NCI-H2196 (cell line): ENCODE data around the gene SEC14L3.
"Not testable (repeated sequence)": the region's sequence is repeated elsewhere in the genome, so short reads cannot be mapped to it uniquely, and the experiment has no call there.

ENCODE experiments used
- DNase-seq: peaks from one replicate; lab custom pipeline; 2025; ENCODE audit not compliant: unreplicated experiment; lab: John Stamatoyannopoulos, UW

Gene SEC14L3

GRCh38 chr22:30486661-30487115, 14.9 kb upstream of the SEC14L3 start:
- DNase-seq: no peak

DNA sequence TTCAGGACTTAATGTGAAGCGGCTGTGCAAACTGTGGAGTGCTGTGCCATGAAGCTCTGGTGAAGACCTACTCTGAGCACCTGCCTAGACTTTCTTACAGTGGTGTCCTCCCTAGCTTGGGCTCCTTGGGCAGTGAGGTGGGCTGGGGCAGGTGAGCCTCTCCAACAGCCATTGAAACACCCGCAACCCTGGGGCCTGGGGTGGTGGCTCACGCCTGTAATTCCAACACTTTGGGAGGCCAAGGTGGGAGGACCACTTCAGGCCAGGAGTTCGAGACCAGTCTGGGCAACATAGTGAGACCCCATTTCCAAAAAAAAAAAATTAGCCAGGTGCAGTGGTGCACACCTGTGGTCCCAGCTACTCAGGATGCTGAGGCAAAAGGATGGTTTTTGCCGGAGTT, 14.3 kb upstream of the SEC14L3 start:
- no peak for DNase-seq

GRCh38 chr22:30485362-30485988, 13.7 kb upstream of the SEC14L3 start:
- peak; percentile 36 for DNase-seq

DNA sequence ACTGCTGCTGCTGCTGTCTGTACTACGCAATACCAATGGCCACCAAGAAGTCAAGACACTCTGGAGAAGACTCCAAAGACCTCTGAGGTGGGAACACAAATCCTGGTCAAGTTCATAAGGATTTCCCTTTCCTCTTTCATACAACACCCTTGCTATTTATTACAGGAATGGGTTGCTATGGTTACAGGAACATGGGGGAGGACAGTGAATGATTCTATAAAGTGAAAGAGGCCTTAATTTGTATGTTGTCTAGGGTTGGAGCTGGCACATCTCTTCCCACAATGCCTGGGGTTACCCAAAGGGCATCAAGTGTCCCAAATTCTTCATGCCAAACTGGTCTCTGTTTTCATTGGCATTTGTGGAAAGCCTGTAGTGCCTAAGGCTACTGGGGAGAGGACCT, 11.4 kb upstream of the SEC14L3 start:
- no peak for DNase-seq

DNA sequence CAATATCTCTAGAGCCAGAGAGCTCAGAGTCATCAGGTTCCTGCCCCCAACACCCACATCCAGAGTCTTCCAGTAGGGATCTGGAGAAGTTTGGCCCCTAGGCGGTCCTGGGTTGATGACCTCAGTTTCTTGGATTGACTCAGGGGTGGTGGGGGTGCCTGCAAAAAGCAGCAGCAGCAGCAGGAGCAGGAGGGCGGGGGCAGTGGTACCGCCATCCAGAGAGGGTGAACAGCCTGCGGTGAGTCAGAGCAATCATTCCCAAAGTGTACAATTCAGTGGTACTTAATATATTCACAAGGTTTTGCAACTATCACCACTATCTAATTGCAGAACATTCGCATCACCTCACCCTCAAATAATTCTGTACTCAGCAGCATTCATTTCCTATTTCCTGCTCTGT, 9.9 kb upstream of the SEC14L3 start:
- no peak for DNase-seq

DNA sequence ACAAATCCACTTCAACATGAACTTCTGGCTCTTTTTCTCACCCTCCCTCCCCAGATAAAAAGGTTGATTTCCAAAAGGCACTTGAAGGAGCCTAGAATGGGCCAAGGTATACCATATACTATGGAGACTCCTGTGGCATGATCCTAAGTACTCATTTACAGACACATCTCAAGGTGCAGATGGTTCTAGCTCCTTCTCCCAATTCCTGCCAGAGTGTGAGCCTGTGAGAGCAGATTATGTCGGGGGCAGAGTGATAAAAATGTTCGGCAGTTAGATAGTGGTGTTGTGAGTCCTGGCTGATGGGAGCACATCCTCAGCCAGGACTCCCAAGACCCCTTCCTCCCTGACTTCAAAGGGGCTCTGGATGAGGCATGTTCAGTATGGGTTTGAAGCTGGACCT, 8.2 kb upstream of the SEC14L3 start:
- DNase-seq: no peak

- peak; percentile 30 for DNase-seq
These were observed 3.0 kb upstream of the SEC14L3 start for GRCh38 chr22:30474683-30475424.

- DNase-seq: no peak
These were observed 2.3 kb upstream of the SEC14L3 start for GRCh38 chr22:30474121-30474520.

DNA sequence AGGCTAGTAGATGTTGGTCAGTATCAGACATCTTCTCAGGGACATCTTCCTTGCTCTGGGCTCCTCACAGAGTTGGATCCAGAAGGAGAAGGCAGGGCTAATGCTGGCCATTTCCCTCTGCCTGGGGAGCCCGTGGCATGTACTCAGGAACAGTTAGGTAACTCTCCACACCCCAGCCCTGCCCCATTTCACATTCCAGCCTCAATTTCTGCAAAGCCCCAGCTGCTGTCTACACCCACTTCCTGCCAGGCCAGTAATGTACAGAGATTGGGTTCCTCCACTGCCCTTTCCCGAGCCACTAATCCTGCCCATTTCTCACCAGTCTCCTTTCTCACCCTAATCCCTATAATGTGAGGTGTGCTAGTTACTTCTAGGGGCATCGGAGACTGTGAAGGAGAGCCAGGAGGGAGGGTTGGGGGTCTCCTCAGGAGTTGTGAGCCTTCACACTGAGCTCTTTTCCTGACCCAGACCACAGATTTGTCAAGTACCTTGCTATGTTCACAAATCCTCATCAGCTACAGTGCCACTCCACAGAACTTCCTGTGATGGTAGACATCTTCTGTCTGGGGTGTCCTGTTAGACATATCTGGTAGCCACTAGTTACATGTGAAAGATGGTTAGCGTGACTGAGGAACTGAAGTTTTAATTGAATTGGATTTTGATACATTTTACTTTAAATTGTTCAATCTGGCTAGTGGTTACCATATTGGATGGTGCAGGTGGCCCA, 1.3 kb upstream of the SEC14L3 start:
- DNase-seq: no peak

GRCh38 chr22:30470655-30471054, 1.2 kb downstream of the SEC14L3 start:
- DNase-seq: no peak

DNA sequence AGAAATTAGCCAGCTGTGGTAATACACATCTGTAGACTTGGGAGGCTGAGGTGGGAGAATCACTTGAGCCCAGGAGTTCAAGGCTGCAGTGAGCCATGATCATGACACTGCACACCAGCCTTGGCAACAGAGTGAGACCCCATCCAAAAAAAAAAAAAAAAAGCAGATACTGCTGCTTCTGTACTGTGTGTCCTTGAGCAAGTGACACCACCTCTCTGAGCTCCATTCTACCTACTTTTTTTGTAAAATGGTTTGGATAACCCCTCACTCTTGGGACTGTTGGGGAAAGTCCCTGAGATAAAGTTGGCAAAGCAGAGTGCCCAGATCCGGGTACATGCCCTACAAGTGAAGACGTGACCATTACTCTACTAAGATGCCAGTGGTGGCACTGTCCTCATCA, 2.7 kb downstream of the SEC14L3 start:
- DNase-seq: no peak

DNA sequence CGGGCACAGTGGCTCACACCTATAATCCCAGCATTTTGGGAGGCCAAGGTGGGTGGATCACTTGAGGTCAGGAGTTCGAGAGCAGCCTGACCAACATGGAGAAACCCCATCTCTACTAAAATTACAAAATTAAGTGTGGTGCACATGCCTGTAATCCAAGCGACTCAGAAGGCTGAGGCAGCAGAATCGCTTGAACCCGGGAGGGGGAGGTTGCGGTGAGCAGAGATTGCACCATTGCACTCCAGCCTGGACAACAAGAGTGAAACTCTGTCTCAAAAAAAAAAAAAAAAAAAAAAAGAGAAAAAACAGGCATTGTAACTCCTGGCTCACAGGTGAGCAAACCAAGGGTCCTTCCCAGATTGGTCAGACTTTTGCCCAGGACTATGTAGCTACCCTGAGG, 11.3 kb downstream of the SEC14L3 start:
- not testable (repeated sequence) for DNase-seq

DNA sequence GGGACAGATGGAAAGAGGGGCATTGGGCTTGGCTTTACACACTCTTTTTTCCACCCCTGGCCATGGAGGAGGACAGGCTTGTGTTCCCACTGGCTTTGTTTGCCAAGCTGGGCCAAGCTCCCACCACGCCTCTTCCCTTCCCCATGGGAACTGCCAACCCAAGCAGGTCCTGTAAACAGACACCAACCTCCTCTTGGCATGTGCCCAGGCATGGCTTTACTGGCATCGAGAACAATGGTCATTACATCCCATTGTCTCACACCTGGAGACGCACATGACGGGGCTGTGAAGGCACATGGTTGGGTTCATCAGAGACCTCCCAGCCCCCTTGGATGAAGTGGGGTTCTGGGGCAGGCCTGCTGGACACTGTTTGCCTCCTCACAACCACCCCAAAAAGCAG, 11.7 kb downstream of the SEC14L3 start:
- DNase-seq: peak; percentile 74

GRCh38 chr22:30459181-30460052, 12.4 kb downstream of the SEC14L3 start:
- no peak for DNase-seq

DNA sequence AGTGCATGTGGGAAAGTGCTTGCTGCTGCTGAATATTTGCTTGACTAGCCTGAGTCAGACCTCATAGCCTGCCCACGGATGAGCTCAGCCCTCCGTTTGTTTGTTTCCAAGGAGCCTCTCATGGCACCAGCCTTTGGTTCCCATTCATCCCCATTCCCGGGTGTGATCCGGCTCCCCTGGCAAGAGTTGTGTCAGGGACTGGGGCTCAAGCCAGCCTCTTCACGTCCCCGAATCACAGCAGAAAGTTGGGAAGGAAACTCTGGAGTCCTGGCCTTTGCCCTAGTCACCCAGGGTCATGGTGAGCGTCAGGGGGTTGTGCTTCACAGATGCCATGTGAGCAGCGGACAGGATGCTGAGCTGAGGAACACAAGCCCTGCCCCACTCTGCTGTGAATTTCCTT, 13.8 kb downstream of the SEC14L3 start:
- DNase-seq: no peak

DNA sequence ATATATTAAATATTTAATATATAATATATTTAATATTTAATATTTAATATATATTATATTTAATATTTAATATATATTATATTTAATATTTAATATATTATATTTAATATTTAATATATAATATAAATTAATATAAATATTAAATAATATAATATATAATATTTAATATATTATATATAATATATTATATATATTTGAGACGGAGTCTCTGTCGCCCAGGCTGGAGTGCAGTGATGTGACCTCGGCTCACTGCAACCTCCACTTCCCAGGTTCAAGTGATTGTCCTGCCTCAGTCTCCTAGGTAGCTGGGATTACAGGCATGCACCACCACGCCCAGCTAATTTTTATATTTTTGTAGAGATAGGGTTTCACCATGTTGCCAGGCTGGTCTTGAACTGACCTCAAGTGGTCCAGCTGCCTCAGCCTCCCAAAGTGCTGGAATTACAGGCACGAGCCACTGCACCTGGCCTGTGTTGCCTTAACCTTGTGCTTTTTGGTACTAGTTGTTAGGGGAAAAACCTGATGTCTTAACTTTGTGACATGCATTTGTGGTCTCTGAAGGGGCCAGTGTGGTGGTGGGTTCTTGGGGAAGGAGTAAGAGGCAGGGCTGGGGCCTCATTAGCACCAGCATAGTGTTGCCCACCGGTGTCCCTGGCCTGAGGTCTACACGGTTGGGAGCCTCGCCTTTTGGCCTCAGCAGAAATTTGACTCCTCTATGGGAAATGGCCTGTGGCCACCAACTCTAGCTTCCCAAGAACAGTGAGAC, 16.6 kb downstream of the SEC14L3 start:
- DNase-seq: no peak

DNA sequence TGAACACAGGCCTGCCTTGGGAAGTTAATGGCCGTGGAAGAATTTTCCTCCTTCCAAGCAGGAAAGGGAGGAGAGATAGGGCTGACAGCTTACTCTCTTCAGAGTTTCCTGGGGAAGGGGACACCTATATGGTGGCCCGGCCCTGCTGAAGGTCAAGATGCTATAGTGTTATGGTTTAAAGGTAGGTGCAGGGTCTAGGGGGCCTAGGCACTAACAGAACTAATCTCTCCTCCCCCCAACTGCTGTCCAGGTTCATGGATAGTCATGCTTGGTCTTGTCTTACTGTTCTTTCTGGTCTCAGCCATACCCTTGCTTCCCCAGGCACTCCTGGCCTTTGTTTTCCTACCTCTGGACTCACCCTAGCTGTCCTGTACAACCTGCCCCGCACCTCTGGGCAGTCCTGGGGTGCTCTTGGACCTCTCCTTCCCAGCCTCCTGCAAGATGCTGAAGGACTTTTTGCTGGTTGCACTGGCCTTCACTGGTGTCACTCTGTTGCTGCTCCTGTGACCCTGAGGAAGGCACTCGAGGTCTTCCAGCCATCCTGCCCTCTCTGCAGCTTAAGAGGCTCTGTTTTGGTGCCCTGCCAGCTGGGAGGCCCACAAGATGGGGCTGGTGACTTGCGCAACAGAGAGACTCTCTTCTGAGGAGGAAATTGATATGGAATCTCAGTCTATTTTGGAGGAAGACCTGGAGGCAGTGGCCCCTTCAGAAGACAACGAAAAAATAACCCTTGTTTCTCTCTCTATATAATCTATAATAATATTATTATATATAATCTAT, 17.9 kb downstream of the SEC14L3 start:
- DNase-seq: peak; percentile 33

GRCh38 chr22:30452861-30453260, 19.0 kb downstream of the SEC14L3 start:
- peak; percentile 5 for DNase-seq

DNA sequence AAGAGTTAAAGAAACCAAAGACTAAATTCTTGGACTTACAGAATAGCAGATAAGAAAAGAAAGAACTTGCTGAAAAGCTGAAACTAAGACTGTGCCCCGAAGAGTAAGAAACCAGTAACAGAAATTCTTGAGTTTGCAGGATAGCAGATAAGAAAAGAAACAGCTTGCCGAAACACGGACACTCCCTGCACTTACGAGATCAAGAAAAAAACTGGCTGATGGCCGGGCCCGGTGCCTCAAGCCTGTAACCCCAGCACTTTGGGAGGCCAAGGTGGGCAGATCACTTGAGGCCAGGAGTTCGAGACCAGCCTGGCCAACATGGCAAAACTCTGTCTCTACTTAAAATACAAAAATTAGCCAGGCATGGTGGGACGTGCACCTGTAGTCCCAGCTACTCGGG, 20.3 kb downstream of the SEC14L3 start:
- DNase-seq: not testable (repeated sequence)

GRCh38 chr22:30447656-30448055, 24.2 kb downstream of the SEC14L3 start:
- DNase-seq: no peak
